ENCODE data around the gene GRID1. TPM values are rescaled to one million over a fixed set of nuclear protein-coding genes. Genes with fewer than 3 reads are reported as not detected.

GRID1 gene
- total RNA-seq, 1 donor, result not detected

DNA sequence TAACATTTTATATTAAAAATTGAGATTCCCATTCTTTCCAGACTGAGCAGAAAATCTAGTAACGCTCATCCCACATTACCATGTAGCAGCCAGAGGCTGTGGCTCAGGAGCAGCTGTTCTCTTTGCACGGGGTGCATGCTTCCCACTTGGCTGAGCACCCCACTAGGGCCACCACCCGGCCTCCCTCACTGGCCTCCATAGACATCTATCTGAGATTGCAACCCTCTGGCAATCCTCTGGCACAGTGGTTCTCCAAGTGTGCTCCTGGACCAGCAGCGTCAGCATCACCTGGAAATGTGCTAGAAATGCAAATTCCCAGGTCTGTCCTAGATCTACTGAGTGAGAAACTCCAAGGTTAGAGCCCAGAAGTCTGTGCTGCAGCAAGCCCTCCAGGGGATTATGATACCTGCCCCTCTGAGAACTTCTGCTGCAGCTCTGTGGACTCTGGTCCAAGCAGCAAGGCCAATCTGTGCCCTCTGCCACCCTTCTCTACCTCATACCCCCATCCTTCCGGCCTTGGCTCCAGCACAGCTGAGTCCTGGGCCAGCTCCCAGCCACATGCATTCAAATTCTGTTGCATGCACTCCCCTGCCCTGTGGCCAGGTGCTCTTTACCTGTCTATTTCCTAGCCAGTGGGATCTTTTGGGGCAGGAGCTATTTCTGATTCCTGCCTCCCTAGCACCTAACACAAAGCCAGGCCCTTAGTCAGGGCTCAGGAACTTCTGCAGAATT is 301.5 kb downstream of the GRID1 start:
- no peak for TF ChIP-seq CTCF (IDR thresholded peaks at IDR 0.05; ENCODE audit: insufficient read depth, low read depth, low read length)
- no peak for DNase-seq (ENCODE audit: low read depth)
- H3K4me3 ChIP-seq (ENCODE audit: low read depth, low read length), result no peak overlapping the region

DNA sequence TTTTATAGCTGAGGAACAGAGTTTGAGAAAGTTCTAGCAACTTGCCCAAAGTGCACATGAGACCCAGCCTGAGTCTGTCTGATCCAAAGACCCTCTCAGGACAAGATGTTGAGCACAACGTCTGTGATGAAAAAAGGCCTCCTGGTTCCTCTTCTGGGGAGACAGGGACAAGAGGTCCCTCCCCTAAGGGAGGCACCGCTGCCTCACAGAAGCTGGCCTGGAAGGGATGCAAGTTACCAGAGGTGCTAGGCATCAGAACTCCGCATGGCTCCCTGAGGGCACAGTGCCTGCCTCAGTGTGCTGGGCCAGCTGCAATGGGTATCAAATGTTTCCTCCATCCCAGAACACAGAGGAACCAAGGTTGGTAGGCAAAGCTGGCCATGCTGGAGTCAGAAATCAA is 302.4 kb downstream of the GRID1 start:
- DNase-seq (ENCODE audit: low read depth), result no peak
- no peak for TF ChIP-seq CTCF (IDR thresholded peaks at IDR 0.05; ENCODE audit: insufficient read depth, low read depth, low read length)
- no peak overlapping the region for H3K4me3 ChIP-seq (ENCODE audit: low read depth, low read length)

DNA sequence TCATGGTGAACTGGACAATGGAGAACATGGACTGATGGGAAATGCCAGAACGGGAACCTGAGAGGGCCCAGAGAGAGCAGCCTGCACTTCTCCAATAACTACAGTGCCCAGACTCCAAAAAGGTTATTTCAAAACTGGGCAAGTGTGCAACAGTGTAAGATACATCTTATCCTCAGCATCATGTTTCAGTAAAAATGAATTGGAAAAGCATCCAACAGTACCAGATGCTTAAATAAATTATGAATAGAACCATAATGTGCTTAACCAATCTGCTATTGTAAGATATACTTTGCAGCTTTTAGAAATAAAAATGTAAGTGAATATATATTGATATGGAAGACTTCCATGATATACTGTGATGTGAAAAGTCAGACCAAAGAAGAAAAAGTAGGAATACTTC is 303.3 kb downstream of the GRID1 start:
- no peak for DNase-seq (ENCODE audit: low read depth)
- no peak for TF ChIP-seq CTCF (IDR thresholded peaks at IDR 0.05; ENCODE audit: insufficient read depth, low read depth, low read length)
- H3K4me3 ChIP-seq (ENCODE audit: low read depth, low read length), result no peak overlapping the region

DNA sequence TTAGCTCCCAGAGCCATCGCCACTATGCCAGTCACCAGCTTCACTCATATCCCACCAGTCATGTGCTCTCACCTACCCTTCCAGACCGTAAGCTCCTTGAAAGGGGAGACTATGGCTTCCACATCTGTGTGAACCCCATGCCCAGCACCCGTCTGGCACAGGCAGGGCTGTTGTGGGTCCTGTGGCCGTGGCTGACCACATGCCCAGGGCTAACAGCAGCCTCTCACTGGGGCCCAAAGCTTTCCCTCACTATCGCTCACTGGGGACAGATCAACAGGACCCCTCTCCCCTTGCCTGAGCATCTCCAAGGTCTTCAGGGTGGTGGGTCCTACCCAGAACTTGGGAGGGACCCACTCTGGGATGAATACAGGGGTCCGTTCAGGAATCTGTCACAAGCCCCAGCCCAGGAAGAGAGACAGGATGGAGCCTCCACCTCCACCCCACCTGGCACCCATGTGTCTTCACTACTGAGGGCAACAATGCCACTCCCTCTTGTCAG is 303.9 kb downstream of the GRID1 start:
- TF ChIP-seq CTCF (IDR thresholded peaks at IDR 0.05; ENCODE audit: insufficient read depth, low read depth, low read length), result no peak
- no peak for DNase-seq (ENCODE audit: low read depth)

GRCh38 chr10:86062198-86062550 is 304.4 kb downstream of the GRID1 start:
- DNase-seq (ENCODE audit: low read depth), result no peak
- H3K4me3 ChIP-seq (ENCODE audit: low read depth, low read length), result no peak overlapping the region
- TF ChIP-seq CTCF (IDR thresholded peaks at IDR 0.05; ENCODE audit: insufficient read depth, low read depth, low read length), result no peak

More for the DNA sequence above, 303.9 kb downstream of the GRID1 start:
- H3K4me3 ChIP-seq (ENCODE audit: low read depth, low read length), result no peak overlapping the region

GRCh38 chr10:86061278-86062197 is 305.1 kb downstream of the GRID1 start:
- no peak for TF ChIP-seq CTCF (IDR thresholded peaks at IDR 0.05; ENCODE audit: insufficient read depth, low read depth, low read length)
- DNase-seq (ENCODE audit: low read depth), result no peak
- no peak overlapping the region for H3K4me3 ChIP-seq (ENCODE audit: low read depth, low read length)

All from fibroblast of villous mesenchyme (primary cell).